AG10803 (cell line): Measurements from ENCODE around the gene LRCOL1.

ENCODE experiments used
- DNase-seq: peaks from one replicate; pipeline ENCODE4 v3.0.0; 2010; ENCODE audit warnings: low read depth
- H3K4me3 ChIP-seq: 2 replicates; pipeline ENCODE4 v1.5.1; 2011; ENCODE audit warnings: mild to moderate bottlenecking, low read length, control low read depth
- CTCF ChIP-seq: conservative IDR thresholded peaks from 2 replicates; pipeline ENCODE4 v1.5.1; 2011; ENCODE audit warnings: mild to moderate bottlenecking, low read length, control low read depth, inconsistent platforms

LRCOL1 gene

GRCh38 chr12:132610866-132611602, 652 bp upstream of the LRCOL1 start:
- DNase-seq: no peak
- no peak for TF ChIP-seq CTCF
- no peak overlapping the region for H3K4me3 ChIP-seq

- no peak for TF ChIP-seq CTCF
- H3K4me3 ChIP-seq: no peak overlapping the region
- no peak for DNase-seq
Measured at GRCh38 chr12:132608231-132609171, 1.9 kb downstream of the LRCOL1 start.

- no peak for TF ChIP-seq CTCF
- H3K4me3 ChIP-seq: no peak overlapping the region
- no peak for DNase-seq
Measured at GRCh38 chr12:132606927-132607326, 3.5 kb downstream of the LRCOL1 start.

- no peak for TF ChIP-seq CTCF
- no peak for DNase-seq
Measured at GRCh38 chr12:132606466-132606865, 3.9 kb downstream of the LRCOL1 start.

GRCh38 chr12:132605892-132606291, 4.5 kb downstream of the LRCOL1 start:
- H3K4me3 ChIP-seq: no peak overlapping the region
- DNase-seq: no peak
- no peak for TF ChIP-seq CTCF

More at GRCh38 chr12:132606466-132606865, 3.9 kb downstream of the LRCOL1 start:
- H3K4me3 ChIP-seq: no peak overlapping the region

GRCh38 chr12:132604668-132605441, 5.5 kb downstream of the LRCOL1 start:
- TF ChIP-seq CTCF: no peak
- DNase-seq: no peak
- H3K4me3 ChIP-seq: no peak overlapping the region
